NCI-H1048 (cell line): ENCODE measurements around the gene CHRM1.
"Not testable (repeated sequence)": the region's sequence is repeated elsewhere in the genome, so short reads cannot be mapped to it uniquely, and the experiment has no call there.

Experiments
- DNase-seq: peaks from one replicate; lab custom pipeline; 2025; lab: John Stamatoyannopoulos, UW

Gene CHRM1

GRCh38 chr11:62875698-62876478 lies 45.3 kb downstream of the CHRM1 start:
- no peak for DNase-seq

- no peak for DNase-seq
Observed at GRCh38 chr11:62874851-62875250, 46.3 kb downstream of the CHRM1 start.

- no peak for DNase-seq
Observed at GRCh38 chr11:62865635-62866034, 55.5 kb downstream of the CHRM1 start.

- DNase-seq = no peak
Observed at GRCh38 chr11:62863687-62864335, 57.4 kb downstream of the CHRM1 start.

GRCh38 chr11:62861564-62862192 lies 59.5 kb downstream of the CHRM1 start:
- not testable (repeated sequence) for DNase-seq

- DNase-seq = no peak
Observed at GRCh38 chr11:62860835-62861563, 60.2 kb downstream of the CHRM1 start.

- DNase-seq = not testable (repeated sequence)
Observed at GRCh38 chr11:62859281-62859703, 61.9 kb downstream of the CHRM1 start.
